Fibroblast of peridontal ligament (primary cell): Measurements from ENCODE around the gene GADD45GIP1.

Experiments used
- DNase-seq: peaks from one replicate; pipeline ENCODE4 v3.0.0-alpha.2; 2010; ENCODE audit errors: extremely low read depth

The GADD45GIP1 gene

DNA sequence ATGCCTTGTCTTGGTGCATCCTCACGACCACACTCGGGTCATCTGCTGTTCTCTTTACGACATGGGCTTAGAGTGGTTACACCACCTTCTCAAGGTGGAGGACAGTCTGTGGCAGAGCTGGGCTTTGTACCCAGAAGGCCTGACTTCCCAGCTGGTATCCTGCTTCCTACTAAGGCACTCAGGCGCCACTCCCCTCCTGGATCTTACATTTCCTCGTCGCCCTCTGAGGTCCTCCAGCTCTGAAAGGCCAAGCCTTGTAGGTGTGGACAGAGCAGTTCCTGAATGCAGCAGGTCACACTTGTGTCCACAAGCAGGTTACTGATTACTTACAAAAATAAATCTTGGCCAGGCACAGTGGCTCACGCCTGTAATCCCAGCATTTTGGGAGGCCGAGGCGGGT lies 49.9 kb downstream of the GADD45GIP1 start:
- no peak for DNase-seq
